Peyer's patch (tissue), 4 donors: ENCODE data around the gene SYNPO2.

Experiments used
- CTCF ChIP-seq, 6 experiments: fragments of 450-650 bp in 4 of 6; fragments of 200-600 bp in 2 of 6; sonication (generic) in 1 of 6; IDR thresholded peaks; one replicate each; pipeline ENCODE4 v1.5.1; 2017 to 2019; ENCODE audit warnings: antibody characterized with exemption in 6 of 6, mild to moderate bottlenecking in 3 of 6, moderate library complexity in 1 of 6
- POLR2A ChIP-seq, 2 donors: fragments of 450-650 bp; IDR thresholded peaks; one replicate each; pipeline ENCODE4 v1.5.1; 2017; ENCODE audit warnings: antibody characterized with exemption in 2 of 2, mild to moderate bottlenecking in 2 of 2, moderate library complexity in 2 of 2

- TF ChIP-seq CTCF (IDR thresholded peaks at IDR 0.05) (no peak), POLR2A (IDR thresholded peaks at IDR 0.05) (no peak)
Measured at GRCh38 chr4:119040694-119041185, 152.1 kb downstream of the SYNPO2 start.
